Cerebellar cortex (tissue), 1 donor: ENCODE data around the gene AICDA.
"Not testable (repeated sequence)": the region's sequence is repeated elsewhere in the genome, so short reads cannot be mapped to it uniquely, and the experiment has no call there.

Source experiments
- DNase-seq: peaks from one replicate; pipeline ENCODE4 v3.0.0-alpha.2; 2015; ENCODE audit warnings: low spot score

Gene AICDA

DNA sequence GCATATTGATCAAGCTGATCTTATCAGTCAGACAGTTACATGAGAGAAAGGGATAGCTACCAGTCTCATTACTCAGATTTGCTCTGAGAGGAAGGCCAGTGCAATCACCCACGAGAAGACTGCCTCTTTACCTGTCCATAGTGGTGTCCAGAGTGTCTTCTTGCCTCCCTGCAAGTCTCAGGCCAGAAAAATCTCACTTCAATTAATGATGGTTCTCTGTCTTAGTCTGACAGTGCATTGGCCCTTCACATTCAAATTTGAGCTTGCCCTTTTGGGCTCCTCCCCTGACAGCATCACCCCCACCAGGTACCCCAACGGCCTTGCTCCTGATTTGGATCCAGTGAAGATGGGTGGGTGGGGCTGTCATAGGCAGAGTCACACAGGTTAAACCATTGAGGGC is at the start of gene AICDA:
AICDA (minus strand) TSS at position 231 of the 400 bp plus-strand sequence; CDS start at position 139, 92 bp downstream.
- no peak for DNase-seq

DNA sequence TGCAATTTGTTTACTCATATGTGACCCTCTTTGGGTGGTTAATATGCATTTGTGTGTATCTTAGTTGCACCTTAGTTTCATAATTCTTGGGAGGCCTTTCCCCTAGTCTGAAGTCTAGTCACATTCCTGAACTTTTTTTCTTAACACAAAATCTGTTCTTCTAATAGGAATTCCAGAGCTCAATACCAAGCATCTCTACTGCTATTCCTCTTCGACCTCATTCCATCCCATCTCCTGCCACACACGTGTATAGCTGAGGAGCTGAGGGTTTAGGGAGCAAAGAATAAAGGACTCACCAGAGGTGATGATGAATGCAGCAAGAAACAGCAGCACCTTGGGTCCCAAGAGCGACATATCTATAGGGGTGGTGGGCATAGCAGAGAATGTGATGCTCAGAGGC is 49.1 kb upstream of the AICDA start:
- no peak for DNase-seq

DNA sequence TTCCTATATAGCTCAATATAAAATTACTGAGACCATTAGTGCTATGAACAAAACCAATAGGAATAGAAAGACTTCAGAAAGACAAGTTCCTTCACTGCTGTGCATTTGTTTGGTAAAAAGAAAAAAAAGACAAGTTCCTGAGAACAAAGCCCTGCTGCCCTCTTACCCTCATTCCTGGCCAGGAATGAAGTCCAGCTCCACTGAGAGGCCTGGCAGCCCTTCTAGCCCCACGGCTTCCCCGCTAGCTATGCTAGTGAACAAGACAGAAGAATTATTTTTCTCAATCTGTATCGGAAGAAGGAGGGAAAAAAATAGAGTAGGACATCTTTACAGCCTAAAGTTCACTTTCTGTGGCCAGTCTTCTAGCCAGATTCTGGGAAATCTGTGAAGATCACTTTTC is 48.4 kb upstream of the AICDA start:
- no peak for DNase-seq

DNA sequence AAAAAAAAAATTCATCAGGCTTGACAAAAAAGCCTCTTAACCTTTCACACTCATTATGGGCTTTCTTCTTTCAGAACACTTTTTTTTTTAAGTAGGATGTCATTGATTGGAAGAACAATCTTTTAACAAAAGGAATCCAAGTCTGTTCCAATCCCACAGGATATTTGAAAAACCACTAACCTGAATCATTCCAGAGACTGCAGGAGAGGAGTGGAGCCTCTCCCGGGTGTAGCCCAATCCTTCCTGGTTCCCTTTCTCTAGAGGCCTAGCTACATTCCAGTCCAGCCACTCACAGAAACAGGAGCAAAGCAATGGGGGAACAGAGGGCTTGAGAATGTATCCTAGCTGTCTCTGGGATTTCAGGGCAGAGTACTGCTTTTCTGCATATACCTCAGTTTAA is 45.7 kb upstream of the AICDA start:
- DNase-seq = no peak

DNA sequence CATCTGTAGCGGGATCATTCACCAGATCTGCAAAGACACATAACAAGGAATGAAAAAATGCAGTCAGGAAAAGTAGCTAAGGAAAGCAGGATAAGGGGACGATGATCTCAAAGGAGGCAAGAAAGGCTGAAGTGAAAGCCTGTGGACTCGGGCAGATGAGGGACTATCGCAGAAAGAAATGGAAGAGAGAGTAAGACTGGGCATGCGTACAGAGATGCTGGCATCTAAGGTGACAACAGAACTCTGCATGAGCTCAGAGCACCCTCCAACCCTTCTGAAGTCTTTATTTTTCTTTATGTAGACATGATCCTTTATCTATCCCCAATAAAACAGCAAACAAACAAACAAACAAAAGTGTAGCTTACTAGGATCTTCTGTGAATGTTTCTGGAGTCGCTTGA is 42.8 kb upstream of the AICDA start:
- DNase-seq = no peak

DNA sequence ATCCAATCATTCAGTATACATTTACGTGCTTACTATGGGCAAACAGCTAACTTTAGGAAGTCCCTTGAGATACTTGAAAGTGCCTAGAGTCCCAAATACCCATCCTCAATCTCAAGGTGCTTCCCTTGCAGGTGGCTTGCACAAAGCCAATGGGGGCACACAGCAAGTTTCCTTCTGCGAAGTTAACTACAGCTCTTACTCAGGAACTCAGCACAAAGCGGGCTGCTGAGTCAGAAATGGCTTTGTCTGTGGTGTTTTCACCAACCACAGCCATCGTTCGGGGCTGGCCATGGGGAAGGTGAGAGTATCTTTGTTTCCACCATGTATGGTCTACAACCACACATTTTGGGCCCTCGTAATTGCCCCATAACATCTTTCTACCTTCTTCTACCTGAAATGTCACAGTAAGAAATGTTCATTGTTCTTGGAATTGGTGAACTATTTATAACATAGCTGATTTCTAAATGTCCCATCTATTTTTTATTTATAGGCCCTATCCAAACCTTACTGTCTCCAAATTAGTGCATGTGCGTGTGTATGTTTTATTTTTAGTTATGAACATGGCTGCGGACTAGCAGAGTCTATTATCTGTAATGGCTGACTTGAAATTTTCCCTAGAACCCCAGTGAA is 36.0 kb upstream of the AICDA start:
- no peak for DNase-seq

DNA sequence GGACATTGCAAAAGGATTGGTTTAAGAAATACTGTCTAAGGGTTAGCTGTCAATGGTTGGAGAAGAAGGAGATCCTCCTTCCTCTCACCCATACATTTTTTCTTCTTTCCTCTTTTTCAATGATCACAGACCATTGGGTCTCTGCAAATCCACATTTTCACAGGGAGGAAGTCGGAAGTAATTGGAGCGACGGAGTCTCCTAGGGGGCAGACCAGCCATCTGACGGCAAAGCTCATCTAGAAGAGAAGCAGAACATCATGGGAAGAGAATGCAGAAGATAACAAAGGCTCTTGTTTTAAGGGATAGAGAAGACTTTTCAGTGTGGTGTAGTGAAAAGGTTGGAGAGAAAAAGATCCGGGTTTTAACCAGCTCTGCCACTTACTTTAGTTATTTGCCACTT is 35.3 kb upstream of the AICDA start:
- DNase-seq = no peak

DNA sequence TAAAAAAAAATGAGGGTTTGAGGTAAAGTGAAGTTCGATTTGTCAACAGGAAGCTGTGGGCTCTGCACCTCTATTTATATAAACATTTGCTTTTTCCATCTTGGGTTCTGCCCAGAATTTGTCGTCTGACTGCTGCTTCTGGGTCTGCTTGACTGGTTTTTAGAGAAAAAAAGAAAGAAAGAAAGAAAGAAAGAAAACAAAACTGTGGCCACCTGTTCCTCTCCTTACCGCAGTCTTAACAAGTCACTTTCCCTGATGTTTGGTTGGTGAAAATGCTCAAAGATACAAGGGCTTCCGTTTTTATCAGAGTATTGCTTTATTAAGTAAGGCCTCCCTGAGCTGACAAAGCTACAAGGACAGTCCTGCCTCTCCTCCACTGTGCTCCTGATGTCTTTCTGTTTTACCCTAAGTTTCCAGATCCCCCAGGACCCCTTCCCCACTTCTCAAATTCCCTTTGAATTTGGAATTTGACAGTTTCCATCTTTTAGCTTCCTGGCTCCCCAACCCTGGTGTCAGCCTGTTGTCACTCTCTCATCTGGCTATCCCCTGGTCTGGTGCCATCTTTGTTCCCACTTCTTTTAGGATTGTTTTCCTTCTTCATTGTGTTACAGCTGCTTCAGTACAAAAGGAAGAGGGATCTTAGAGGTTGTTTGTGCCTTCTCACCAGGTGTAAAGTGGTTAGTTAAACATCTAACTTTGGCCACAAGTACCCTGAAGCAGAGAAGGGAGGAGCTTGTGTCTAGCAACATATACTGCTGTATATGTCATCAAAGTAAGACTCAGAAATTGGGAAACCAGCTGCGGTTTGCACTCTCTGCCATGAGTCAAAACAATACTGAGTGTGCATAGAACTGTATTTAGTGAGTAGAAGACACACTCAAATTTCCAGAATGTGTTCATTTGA is 31.9 kb upstream of the AICDA start:
- no peak for DNase-seq

DNA sequence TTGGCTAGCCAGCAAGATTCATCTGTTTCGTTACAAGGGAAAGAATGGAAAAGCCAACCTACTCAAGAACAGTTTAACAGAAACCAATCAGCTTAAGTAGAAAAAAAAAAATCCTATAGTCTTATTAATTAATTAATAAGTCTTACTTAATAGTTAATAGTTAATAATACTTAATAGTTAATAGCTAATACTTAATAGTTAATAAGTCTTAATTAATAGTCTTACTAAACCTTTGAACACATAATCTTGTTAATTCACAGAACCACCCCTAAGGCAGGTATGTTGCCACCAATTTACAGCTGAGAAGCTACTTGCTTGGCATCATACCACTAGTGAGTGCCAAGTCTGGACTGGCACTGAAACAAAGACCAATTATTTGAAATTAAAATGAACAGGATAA is 30.1 kb upstream of the AICDA start:
- DNase-seq = no peak

DNA sequence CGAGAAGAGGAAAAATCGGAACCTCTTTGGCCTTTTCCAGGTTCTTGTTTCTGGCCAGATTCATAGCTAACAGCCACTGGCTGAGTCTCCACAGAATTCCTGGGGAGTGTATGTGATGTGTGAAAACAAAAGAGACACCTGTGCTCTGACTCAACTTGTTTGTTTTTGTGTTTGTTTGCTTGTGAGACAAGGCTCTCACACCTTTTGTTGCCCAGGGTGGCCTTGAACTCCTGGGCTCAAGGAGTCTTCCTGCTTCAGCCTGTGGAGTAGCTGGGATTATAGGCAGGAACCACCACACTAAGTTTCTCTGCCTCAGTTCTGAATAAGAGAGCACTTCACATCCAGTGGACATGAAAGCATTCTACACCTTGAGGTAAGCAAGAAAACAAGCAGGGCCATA is 27.3 kb upstream of the AICDA start:
- DNase-seq = no peak

DNA sequence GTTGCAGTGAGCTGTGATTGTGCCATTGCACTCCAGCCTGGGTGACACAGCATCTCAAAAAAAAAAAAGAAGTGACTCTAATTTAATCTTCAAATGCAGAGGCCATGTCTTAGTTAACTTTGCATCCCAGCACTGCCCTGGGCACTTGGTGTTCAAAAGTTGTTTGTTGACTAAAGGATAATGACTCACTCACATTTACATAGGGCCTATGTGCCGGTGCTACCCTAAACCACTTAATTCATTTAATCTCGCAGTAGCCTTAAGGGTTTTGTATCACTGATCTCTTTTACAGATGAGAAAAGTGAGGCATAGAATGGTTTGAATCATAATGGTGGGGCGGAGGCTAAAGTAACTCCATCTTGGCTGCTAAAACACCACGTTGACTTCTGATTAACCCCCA is 26.3 kb upstream of the AICDA start:
- no peak for DNase-seq

DNA sequence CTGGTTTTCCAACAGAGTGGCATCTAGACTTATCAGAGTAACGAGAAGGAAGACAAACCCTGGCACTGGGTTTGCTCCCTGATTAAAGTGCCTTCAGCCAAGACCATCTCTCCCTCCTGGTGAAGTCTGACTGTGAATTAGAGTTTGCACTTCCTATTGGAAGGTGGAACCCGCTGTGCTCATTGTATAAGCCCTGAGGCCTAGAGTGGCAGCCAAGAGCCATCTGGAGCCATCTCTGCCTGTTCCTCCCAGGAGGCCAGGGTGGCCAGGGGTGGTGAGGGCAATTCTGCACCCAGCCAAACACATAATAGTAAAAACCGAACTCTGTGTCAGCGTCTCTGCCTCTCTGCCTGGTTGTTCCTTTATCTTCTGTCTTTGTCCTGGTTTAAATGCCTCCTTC is 25.0 kb upstream of the AICDA start:
- DNase-seq = peak; percentile 46

DNA sequence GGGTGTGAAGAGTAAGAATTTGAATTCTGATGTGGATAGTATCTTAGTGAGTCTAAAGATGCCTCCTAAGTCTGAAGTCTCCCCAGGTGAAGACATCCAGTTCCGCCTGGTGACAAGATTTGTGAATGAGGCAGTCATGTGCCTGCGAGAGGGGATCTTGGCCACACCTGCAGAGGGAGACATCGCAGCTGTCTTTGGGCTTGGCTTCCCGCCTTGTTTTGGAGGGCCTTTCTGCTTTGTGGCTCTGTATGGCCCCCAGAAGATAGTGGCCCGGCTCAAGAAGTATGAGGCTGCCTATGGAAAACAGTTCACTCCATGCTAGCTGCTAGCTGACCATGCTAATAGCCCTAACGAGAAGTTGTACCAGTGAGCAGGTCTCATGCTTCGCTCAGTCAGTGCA is 24.6 kb upstream of the AICDA start:
- no peak for DNase-seq

DNA sequence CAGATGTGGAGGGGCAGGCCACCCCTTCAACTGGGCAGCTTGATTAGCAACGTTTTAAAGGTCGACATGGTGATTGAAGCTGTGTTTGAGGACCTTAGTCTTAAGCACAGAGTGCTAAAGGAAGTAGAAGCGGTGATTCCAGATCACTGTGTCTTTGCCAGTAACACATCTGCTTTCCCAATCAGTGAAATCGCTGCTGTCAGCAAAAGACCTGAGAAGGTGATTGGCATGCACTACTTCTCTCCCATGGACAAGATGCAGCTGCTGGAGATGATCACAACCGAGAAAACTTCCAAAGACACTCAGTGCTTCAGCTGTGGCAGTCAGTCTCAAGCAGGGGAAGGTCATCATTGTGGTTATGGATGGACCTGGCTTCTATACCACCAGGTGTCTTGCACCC is 23.9 kb upstream of the AICDA start:
- no peak for DNase-seq

DNA sequence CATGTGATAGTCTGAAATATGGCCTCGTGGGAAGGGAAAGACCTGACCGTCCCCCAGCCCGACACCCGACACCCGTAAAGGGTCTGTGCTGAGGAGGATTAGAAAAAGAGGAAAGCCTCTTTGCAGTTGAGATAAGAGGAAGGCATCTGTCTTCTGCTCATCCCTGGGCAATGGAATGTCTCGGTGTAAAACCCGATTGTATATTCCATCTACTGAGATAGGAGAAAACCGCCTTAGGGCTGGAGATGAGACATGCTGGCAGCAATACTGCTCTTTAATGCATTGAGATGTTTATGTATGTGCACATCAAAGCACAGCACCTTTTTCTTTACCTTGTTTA is 23.3 kb upstream of the AICDA start:
- DNase-seq = not testable (repeated sequence)

DNA sequence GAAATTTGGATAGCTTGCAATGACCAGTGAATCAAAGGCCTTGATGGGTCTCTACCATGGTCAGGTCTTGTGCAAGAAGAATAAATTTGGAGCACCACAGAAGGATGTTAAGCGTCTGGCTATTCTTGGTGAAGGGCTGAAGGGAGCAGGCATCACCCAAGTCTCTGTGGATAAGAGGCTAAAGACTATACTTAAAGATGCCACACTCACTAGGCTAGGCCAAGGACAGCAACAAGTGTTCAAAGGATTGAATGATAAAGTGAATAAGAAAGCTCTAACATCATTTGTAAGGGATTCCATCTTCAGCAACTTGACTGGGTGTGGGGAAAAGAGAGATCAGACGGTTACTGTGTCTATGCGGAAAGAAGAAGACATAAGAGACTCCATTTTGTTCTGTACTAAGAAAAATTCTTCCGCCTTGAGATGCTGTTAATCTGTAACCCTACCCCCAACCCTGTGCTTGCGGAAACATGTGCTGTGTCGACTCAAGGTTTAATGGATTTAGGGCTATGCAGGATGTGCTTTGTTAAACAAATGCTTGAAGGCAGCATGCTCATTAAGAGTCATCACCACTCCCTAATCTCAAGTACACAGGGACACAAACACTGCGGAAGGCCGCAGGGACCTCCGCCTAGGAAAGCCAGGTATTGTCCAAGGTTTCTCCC is 22.8 kb upstream of the AICDA start:
- DNase-seq = not testable (repeated sequence)

DNA sequence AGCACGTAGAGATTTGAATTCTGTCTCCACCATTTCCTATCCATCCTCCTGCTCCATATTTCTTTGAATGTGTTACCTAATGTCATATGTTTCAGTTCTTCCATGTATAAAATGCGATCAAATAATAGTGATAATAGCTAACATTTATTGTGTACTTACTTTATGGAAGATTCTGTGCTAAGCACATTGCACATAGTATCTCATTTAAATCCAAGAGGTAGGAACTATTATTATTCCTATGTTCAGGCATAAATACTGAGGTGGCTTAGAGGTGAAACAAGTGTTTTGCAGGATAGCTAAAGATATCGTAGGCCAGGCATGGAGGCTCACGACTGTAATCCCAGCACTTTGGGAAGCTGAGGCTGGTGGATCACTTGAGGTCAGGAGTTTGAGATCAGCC is 17.5 kb upstream of the AICDA start:
- no peak for DNase-seq

DNA sequence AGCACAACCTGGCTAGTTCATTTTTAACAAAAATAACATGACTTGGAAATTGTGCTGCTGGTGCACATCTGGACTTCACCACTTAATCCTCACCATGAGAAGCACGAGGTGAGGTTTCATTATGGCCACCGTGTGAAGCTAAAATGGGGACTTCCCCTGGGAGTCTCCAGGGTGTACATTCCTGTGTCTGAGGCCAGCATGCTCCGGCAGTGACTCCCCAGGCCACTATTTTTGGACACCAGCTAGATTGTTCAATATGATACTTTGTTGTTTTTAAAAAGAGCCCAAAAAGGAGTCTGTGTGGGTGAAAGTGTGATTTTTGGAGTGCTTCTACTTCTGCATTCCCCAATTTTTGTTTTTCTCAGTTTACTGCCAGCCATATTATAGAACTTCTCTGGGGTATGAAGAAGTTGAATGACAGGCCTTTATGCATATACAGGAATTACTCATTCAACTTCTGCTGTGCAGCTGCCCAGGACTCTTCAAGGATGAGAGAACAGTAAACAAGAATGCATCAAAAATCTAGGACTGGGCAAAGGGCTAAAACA is 16.9 kb upstream of the AICDA start:
- no peak for DNase-seq

DNA sequence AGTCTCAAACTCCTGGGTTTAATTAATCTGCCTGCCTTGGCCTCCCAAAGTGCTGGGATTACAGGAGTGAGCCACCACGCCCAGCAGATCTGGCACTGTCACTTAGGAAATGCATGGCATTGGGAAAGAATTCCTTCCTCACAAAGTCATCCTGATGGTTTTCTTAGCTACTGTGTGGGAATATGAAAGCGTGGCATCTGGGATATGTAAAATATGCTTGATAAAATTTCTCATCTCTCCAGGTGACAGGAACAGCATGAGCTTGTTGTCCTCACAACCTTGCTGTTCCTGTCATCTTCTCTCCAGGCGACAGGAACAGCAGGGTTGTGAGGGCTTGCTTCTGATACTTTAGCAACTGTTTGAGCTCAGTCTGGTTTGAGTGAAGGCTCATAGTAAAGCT is 16.1 kb upstream of the AICDA start:
- no peak for DNase-seq

DNA sequence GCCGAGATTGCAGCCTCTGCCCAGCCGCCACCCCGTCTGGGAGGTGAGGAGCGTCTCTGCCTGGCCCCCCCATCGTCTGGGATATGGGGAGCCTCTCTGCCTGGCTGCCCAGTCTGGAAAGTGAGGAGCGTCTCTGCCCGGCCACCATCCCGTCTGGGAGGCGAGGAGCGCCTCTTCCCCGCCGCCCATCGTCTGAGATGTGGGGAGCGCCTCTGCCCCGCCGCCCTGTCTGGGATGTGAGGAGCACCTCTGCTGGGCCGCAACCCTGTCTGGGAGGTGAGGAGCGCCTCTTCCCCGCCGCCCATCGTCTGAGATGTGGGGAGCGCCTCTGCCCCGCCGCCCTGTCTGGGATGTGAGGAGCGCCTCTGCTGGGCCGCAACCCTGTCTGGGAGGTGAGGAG is 12.1 kb upstream of the AICDA start:
- DNase-seq = not testable (repeated sequence)

DNA sequence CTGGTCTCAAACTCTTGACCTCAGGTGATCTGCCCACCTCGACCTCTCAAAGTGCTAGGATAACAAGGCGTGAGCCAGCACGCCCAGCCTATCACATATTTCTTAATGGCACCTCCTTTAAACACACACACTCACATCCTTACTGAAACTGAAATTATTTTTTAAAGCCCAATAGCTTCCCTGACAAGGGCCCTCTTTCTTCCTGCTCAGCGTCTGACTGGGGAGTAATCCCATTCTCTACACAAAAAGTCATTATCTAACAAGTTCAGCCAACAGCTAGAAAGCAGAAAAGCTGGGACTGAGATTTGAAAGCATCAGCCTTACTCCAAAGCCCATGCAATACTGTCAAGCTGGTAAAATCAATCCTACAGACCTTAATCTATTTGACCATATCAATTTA is 10.0 kb upstream of the AICDA start:
- no peak for DNase-seq

DNA sequence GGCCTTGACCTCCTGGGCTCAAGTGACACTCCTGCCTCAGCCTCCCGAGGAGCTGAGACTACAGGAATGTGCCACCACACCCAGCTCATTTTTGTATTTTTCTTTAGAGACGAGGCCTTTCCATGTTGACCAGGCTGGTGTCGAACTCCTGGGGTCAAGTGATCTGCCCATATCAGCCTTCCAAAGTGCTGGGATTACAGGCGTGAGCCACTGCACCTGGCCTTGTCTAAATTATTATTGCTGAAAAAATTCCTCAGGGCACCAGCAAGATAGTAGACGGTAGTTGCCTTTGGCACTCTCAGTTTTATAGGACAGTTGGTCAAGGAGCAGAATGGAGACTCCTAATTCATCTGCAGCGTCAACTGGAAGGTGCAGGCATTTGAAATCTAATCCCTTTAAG is 2.5 kb upstream of the AICDA start:
- no peak for DNase-seq

DNA sequence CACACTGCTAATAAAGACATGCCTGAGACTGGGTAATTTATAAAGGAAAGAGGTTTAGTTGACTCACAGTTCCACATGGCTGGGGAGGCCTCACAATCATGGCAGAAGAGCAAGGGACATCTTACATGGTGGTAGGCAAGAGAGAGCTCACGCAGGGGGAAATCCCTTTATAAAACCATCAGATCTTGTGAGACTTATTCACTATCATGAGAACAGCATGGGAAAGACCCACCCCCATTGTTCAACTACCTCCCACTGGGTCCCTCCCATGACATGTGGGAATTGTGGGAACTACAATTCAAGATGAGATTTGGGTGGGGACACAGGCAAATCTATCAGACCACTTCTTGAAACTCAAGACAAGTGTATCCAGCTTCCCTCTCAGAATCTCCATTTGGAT is 1.2 kb upstream of the AICDA start:
- DNase-seq = not testable (repeated sequence)
